ENCODE data around the gene MCM10. TPM values are rescaled to one million over a fixed set of nuclear protein-coding genes. Genes with fewer than 3 reads are reported as not detected.
A peak's percentile ranks its signal among the peaks of the same experiment; 100 is the strongest.
"Not testable (repeated sequence)": the region's sequence is repeated elsewhere in the genome, so short reads cannot be mapped to it uniquely, and the experiment has no call there.

The MCM10 gene
- 26.1 and 29.6 TPM in 2 replicates for total RNA-seq (2014; rRNA removed)
- polyA plus RNA-seq (2012), result 5.9 TPM

DNA sequence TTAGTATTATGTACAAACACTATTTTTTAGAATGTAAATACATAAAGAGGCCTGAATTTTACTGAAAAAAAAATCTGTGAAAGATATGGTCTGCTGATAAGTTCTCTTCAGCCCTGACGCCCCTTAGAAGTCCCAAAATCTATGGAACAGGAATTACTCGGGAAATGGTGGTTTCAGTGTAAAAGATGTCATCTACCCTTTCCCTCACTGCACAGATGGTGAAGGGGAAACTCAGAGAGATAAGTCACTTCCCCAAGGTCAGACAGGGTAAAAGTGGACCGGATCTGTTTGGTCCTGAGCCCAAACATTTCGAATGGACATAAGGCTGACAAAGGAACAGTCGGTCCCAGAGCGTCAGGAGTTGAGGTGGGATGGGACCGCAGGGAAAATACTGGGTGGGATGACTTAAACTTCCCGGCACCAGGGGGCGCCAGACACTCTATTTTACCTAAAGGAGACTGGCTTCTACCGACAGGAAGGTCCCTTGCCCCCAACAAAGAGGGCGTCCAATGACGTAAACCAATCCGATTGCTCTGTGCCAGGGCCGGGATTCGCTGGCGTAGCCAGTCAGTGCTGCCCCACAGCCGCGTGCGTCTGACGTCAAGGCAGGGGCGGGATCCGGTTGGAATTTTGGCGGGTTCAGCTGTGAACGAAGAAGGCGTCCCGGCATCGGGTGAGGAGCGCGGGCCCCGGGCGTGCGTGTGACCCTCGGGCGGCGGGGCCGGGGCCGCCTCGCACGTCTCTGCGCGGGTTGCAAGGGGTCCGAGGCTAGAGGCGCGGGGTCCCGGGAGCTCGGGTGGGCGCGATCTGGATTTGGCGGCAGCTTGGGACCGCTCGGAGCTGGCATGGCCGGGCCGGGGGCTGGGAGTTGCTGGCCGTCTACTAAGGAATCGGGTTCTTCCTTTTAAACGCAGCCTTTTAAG lies at the start of gene MCM10:
Gene MCM10, plus strand, starts transcription at position 625 of the 923 bp plus-strand sequence. CDS start 2,645 bp downstream, outside the sequence.
- peak; percentile 99 for DNase-seq (ENCODE audit: low read depth)

- no peak for DNase-seq (ENCODE audit: low read depth)
Measured at GRCh38 chr10:13113544-13113943, 47.8 kb upstream of the MCM10 start.

DNA sequence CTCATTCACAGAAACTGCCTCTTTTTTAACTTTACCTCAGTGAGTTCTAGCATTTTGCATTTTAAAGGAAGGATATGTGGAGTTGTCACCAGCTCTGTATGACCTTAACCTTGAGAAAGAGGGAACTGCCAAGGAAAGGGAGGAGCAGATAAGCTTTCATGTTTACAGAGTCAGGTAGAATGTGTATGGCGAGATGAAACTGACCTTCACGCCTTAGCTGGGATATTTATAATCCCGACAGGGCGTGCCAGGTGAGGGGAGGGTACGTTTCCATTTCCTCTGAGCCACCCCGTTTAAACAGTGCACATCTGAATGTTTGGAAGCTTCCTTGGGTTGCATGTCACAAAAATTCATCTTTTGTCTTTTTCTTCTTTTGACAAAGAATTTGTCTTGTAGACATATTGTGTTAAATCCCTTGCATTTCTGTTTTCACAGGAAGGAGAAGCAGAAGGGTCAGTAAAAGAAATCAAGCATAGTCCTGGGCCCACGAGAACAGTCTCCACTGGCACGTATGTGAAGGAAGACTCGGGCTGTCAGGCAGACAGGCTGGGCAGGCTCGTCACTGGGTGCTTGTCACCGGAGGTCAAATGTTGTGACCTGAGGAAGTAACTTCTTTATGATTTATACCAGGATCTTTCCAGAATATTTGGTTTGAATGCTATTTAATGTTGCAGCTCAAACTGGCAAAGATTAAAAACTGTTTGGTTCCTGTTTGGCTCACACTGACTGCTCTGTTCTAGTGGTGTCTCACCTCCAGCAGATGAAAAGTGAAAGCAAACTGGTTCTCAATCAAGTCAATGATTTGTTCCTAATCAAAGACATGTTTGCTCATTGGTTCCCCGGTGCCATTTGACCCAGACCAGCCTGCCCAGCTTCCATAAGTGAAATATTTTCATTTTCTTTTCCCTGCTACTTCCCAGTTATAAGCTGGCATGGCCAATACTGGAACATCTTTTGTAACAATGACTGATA lies 45.2 kb upstream of the MCM10 start:
- DNase-seq (ENCODE audit: low read depth), result no peak

- no peak for DNase-seq (ENCODE audit: low read depth)
Measured at GRCh38 chr10:13117841-13118783, 43.2 kb upstream of the MCM10 start.

GRCh38 chr10:13118784-13119410 lies 42.5 kb upstream of the MCM10 start:
- no peak for DNase-seq (ENCODE audit: low read depth)

GRCh38 chr10:13120786-13121499 lies 40.4 kb upstream of the MCM10 start:
- no peak for DNase-seq (ENCODE audit: low read depth)

- no peak for DNase-seq (ENCODE audit: low read depth)
Measured at GRCh38 chr10:13121500-13121854, 39.9 kb upstream of the MCM10 start.

DNA sequence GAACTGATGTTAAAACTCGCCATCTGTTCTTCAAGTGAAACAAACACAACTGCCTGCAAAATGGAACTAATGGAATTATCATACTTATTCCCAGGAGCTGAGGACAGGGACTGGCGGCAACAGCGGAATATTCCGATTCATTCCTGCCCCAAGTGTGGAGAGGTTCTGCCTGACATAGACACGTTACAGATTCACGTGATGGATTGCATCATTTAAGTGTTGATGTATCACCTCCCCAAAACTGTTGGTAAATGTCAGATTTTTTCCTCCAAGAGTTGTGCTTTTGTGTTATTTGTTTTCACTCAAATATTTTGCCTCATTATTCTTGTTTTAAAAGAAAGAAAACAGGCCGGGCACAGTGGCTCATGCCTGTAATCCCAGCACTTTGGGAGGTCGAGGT lies 24.7 kb upstream of the MCM10 start:
- no peak for DNase-seq (ENCODE audit: low read depth)

DNA sequence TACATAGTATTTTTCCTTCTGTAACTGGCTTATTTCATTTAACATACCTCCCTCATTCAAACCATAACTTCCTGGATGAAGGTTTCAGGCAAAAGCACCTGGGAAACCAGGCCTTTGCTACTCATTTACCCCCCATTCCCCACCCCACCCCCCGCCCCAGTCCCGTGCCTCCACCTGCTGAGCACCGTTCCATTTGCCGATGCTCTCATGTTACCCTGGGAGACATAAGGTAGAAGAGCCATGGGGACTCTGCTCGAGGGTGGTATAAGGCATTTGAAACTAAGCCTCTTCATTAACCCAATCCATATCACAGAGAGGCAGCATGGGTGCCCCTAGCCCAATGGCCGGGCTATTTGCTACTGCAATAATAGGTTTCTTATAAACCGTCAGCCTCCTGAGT lies 22.2 kb upstream of the MCM10 start:
- no peak for DNase-seq (ENCODE audit: low read depth)

GRCh38 chr10:13139676-13140075 lies 21.7 kb upstream of the MCM10 start:
- DNase-seq (ENCODE audit: low read depth), result no peak

- no peak for DNase-seq (ENCODE audit: low read depth)
Measured at GRCh38 chr10:13140627-13141190, 20.6 kb upstream of the MCM10 start.

DNA sequence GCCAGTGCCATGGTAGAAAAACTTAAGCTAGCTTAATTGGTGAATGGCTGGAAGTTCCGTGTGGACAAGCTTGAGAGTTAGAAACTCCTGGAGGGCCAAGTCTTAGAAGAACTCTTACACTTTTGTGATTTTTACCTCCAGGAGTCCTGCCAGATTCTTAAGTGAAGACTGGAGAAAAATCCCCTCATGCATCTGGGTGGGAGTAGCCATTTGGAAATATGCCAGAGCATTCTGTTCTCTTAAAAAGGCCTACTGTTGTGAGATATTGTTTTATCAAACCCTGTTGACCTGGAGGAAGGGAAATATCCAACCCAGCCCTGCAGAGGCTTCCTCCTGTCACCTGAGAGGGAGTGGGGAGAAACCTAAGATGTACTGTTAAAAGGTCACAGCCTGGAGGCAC lies 17.6 kb upstream of the MCM10 start:
- no peak for DNase-seq (ENCODE audit: low read depth)

GRCh38 chr10:13144814-13145213 lies 16.5 kb upstream of the MCM10 start:
- no peak for DNase-seq (ENCODE audit: low read depth)

DNA sequence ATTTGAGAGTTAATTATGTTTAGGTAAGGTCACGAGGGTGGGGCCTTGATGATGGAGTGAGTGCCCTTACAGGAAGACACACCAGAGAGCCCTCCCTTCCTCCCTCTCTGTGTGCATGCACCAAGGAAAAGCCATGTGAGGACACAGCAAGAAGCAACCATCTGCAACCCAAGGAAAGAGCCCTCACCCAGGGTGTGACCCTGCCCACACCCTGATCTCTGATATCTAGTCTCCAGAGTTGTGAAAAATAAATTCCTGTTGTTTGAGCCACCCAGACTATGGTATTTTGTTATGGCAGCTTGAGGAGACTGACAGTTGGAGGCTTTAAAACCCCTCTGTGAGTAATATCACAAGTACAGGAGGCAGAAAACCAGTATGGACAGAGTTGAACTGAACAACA lies 15.0 kb upstream of the MCM10 start:
- DNase-seq (ENCODE audit: low read depth), result no peak

- DNase-seq (ENCODE audit: low read depth), result no peak
Measured at GRCh38 chr10:13147161-13147560, 14.2 kb upstream of the MCM10 start.

- no peak for DNase-seq (ENCODE audit: low read depth)
Measured at GRCh38 chr10:13152296-13152695, 9.1 kb upstream of the MCM10 start.

GRCh38 chr10:13155860-13156259 lies 5.5 kb upstream of the MCM10 start:
- not testable (repeated sequence) for DNase-seq (ENCODE audit: low read depth)

GRCh38 chr10:13158401-13158800 lies 3.0 kb upstream of the MCM10 start:
- no peak for DNase-seq (ENCODE audit: low read depth)

GRCh38 chr10:13161857-13162271 lies 506 bp downstream of the MCM10 start:
- DNase-seq (ENCODE audit: low read depth), result peak; percentile 13

DNA sequence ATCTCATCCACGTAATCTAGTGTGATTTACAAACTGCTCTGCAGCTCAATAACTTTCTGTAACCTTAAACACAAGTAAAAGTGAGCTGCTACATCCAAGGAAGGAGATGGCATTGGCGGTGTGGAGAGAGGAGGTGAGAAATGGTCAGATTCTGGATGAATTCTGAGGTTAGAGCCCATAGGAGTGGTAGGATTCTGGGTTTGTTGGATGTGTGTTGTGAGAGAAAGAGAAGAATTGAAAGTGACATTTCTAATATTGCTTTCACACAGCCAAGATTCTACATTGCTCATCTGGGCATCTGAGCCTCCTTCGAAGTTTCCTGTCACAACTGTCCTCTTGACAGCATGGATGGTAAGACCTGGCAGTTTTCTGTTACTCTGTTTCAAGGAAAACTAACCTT lies 2.5 kb downstream of the MCM10 start:
- DNase-seq (ENCODE audit: low read depth), result no peak

Data from LHCN-M2 (cell line).